ENCODE results near the gene CTTN.

DNA sequence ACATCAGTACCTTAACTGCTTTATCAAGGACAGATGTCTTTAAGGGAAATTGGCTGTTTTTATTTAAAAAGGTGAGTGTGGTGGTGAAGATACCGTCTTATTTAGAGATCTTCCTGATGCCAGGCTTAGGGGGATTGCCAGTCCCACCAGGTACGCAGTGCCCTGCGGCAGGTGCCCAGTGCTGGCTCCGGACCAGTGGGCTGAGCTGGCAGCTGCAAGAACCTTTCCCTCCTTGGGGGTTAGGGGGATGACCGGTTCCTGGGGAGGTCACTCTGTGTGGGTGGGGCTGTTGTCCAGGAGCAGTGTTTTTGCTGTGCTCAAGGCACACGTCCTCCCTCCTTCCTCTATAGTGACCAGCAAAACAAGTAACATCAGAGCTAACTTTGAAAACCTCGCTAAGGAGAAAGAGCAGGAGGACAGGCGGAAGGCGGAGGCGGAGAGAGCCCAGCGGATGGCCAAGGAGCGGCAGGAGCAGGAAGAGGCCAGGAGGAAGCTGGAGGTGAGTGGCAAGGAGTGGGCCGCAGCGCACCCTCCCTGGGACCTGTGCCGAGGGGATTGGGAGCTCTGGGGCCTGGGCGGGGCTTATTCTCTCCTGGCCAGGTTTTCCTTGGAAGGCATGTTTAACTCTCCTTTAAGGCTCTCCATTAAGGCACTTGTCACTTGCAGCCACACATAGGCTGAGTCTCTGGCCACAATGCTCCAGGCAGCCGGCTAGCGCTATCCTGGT lies 30.5 kb downstream of the CTTN start:
- no peak for TF ChIP-seq YY1 (IDR thresholded peaks at IDR 0.05; ENCODE audit: insufficient read depth, insufficient read length)
- no peak for TF ChIP-seq ZNF274 (IDR thresholded peaks at IDR 0.05; ENCODE audit: low read depth, low read length)
- TF ChIP-seq SUZ12 (IDR thresholded peaks at IDR 0.05; ENCODE audit: extremely low read depth, insufficient read depth, insufficient read length): no peak

Measured in NT2/D1 (cell line).